Liver (tissue), 9 donors: ENCODE data around the gene BLID. TPM values are rescaled to one million over a fixed set of nuclear protein-coding genes. Genes with fewer than 3 reads are reported as not detected.

ENCODE experiments used
- DNase-seq: peaks from one replicate; pipeline ENCODE4 v3.0.0-alpha.2; 2017; ENCODE audit warnings: low spot score
- H3K27ac ChIP-seq, 2 donors: one replicate each; pipeline ENCODE4 v1.7.0; 2013; ENCODE audit warnings: inconsistent platforms in 2 of 2, low read length in 2 of 2, control low read depth in 1 of 2, low read depth in 1 of 2, mild to moderate bottlenecking in 1 of 2
- H3K27me3 ChIP-seq, 4 donors: one replicate each; pipeline versions ENCODE4 v1.6.1 to v1.7.0; 2013; ENCODE audit warnings: low read length in 3 of 4, inconsistent platforms in 1 of 4, mild to moderate bottlenecking in 1 of 4, moderate library complexity in 1 of 4; ENCODE audit not compliant: control insufficient read depth in 4 of 4, insufficient read depth in 4 of 4
- H3K36me3 ChIP-seq, 4 donors: one replicate each; pipeline versions ENCODE4 v1.6.1 to v1.7.0; 2013; ENCODE audit warnings: low read length in 3 of 4, mild to moderate bottlenecking in 3 of 4, low read depth in 1 of 4, moderate library complexity in 1 of 4; ENCODE audit not compliant: control insufficient read depth in 4 of 4, insufficient read depth in 3 of 4
- H3K4me1 ChIP-seq, 4 donors: one replicate each; pipeline versions ENCODE4 v1.6.1 to v1.7.0; 2013; ENCODE audit warnings: low read length in 3 of 4, mild to moderate bottlenecking in 3 of 4, moderate library complexity in 1 of 4; ENCODE audit not compliant: control insufficient read depth in 4 of 4, insufficient read depth in 4 of 4
- H3K4me3 ChIP-seq, 3 donors: one replicate each; pipeline versions ENCODE4 v1.6.1 to v1.7.0; 2013; ENCODE audit warnings: low read length in 3 of 3, control low read depth in 1 of 3, low read depth in 1 of 3, mild to moderate bottlenecking in 1 of 3
- H3K9ac ChIP-seq, 2 donors: one replicate each; pipeline ENCODE4 v1.7.0; 2013; ENCODE audit warnings: low read length in 2 of 2, mild to moderate bottlenecking in 2 of 2, moderate library complexity in 2 of 2, control low read depth in 1 of 2, low read depth in 1 of 2
- H3K9me3 ChIP-seq, 4 donors: one replicate each; pipeline versions ENCODE4 v1.6.1 to v1.7.0; 2013; ENCODE audit warnings: low read length in 3 of 4; ENCODE audit not compliant: control insufficient read depth in 4 of 4
- ATF3 ChIP-seq: IDR thresholded peaks from 2 replicates; pipeline ENCODE4 v1.6.1; 2016; ENCODE audit warnings: antibody characterized with exemption
- CTCF ChIP-seq: fragments of 150-350 bp; IDR thresholded peaks from 2 replicates; pipeline ENCODE4 v1.5.1; 2017; ENCODE audit warnings: improper control_type of control experiment, low read depth, low read length; ENCODE audit not compliant: missing input control
- EGR1 ChIP-seq, 2 donors: IDR thresholded peaks; 2 replicates each; pipeline ENCODE4 v1.6.1; 2016 to 2018; ENCODE audit warnings: antibody characterized with exemption in 2 of 2, low read depth in 2 of 2
- FOXA1 ChIP-seq: IDR thresholded peaks from 2 replicates; pipeline ENCODE4 v1.6.1; 2016; ENCODE audit warnings: antibody characterized with exemption
- FOXA2 ChIP-seq: IDR thresholded peaks from 2 replicates; pipeline ENCODE4 v1.6.1; 2016; ENCODE audit warnings: antibody characterized with exemption
- GABPA ChIP-seq, 2 donors: IDR thresholded peaks in 1 of 2; conservative IDR thresholded peaks in 1 of 2; 2 replicates each; pipeline ENCODE4 v1.6.1; 2016; ENCODE audit warnings: antibody characterized with exemption in 2 of 2, mild to moderate bottlenecking in 1 of 2, moderate library complexity in 1 of 2
- HNF4A ChIP-seq, 2 donors: conservative IDR thresholded peaks; 2 replicates each; pipeline ENCODE4 v1.6.1; 2016; ENCODE audit warnings: antibody characterized with exemption in 2 of 2, mild to moderate bottlenecking in 2 of 2
- HNF4G ChIP-seq: IDR thresholded peaks from 2 replicates; pipeline ENCODE4 v1.6.1; 2016; ENCODE audit warnings: antibody characterized with exemption
- JUND ChIP-seq, 2 donors: IDR thresholded peaks; 2 replicates each; pipeline ENCODE4 v1.6.1; 2016; ENCODE audit warnings: antibody characterized with exemption in 2 of 2
- MAX ChIP-seq: IDR thresholded peaks from 2 replicates; pipeline ENCODE4 v1.6.1; 2016; ENCODE audit warnings: antibody characterized with exemption
- NR2F2 ChIP-seq: IDR thresholded peaks from 2 replicates; pipeline ENCODE4 v1.6.1; 2016; ENCODE audit warnings: antibody characterized with exemption
- RAD21 ChIP-seq, 2 donors: IDR thresholded peaks; 2 replicates each; pipeline ENCODE4 v1.6.1; 2016; ENCODE audit warnings: antibody characterized with exemption in 2 of 2, mild to moderate bottlenecking in 2 of 2
- REST ChIP-seq: IDR thresholded peaks from 2 replicates; pipeline ENCODE4 v1.6.1; 2016; ENCODE audit warnings: antibody characterized with exemption, mild to moderate bottlenecking
- RXRA ChIP-seq, 2 donors: IDR thresholded peaks; 2 replicates each; pipeline ENCODE4 v1.6.1; 2017 to 2018; ENCODE audit warnings: antibody characterized with exemption in 2 of 2, mild to moderate bottlenecking in 1 of 2
- SP1 ChIP-seq: IDR thresholded peaks from 2 replicates; pipeline ENCODE4 v1.6.1; 2018; ENCODE audit warnings: antibody characterized with exemption, mild to moderate bottlenecking
- TAF1 ChIP-seq: conservative IDR thresholded peaks from 2 replicates; pipeline ENCODE4 v1.6.1; 2016; ENCODE audit warnings: antibody characterized with exemption, mild to moderate bottlenecking
- YY1 ChIP-seq: IDR thresholded peaks from 2 replicates; pipeline ENCODE4 v1.6.1; 2016; ENCODE audit warnings: antibody characterized with exemption, mild to moderate bottlenecking
- ZBTB33 ChIP-seq: IDR thresholded peaks from 2 replicates; pipeline ENCODE4 v1.6.1; 2016; ENCODE audit warnings: antibody characterized with exemption
- WGBS: extraction: QIAGEN DNeasy Blood & Tissue Kit; methylation state at CpG from one replicate; pipeline ENCODE4 v1.1.7; 2013; 5-methylcytosine and 5-hydroxymethylcytosine counted together
- polyA plus RNA-seq, 2 donors: library from polyadenylated mRNA; stranded (reverse) in 1 of 2; unstranded in 1 of 2; fragments of 200-250 nt in 1 of 2; fragments of >200 nt in 1 of 2; fragmentation: Nextera tagmentation in 1 of 2; extraction: Ambion mirVana in 1 of 2; gene quantifications; one replicate each; pipeline versions ENCODE4 v1.2.1 to v1.2.3, GENCODE V29; 2013 to 2015
- total RNA-seq, 2 donors: library from RNA; depleted of rRNA; stranded (reverse); fragments of >200 nt; gene quantifications; one replicate each; pipeline ENCODE4 v1.2.3, GENCODE V29; 2014
- donor health status: healthy.
- donor health status: healthy.
- donor health status: healthy.
- donor health status: healthy.
- donor health status: healthy.

Gene BLID
- total and polyA plus RNA-seq, 4 donors: 0.18 to 0.84 (median 0.33) TPM; not detected in 1

- Histone ChIP-seq H3K4me1 (peaks cover 6 to 17% (median 9%) of the 10 kb centered on the region in 4 donors), H3K9ac (no peak overlapping the region), H3K9me3 (no peaks in the 10 kb centered on the region), H3K27me3 (no peaks in the 10 kb centered on the region), H3K4me3 (no peak overlapping the region), H3K27ac (no peak overlapping the region), H3K36me3 (no peaks in the 10 kb centered on the region)
- 72% methylated on average over 2 of the region's 2 CpGs for WGBS
- TF ChIP-seq GABPA (IDR thresholded peaks at IDR 0.05 in 1 of 2, conservative IDR thresholded peaks at IDR 0.05 in 1 of 2) (no peak), HNF4A (conservative IDR thresholded peaks at IDR 0.05) (peak; percentile 88 to 96), REST (no peak), JUND (IDR thresholded peaks at IDR 0.05) (peak; percentile 43 to 84), HNF4G (peak; percentile 45), MAX (peak; percentile 20), RXRA (IDR thresholded peaks at IDR 0.05) (peak; percentile 17 to 62), FOXA1 (no peak), CTCF (no peak), ZBTB33 (peak; percentile 28), YY1 (peak; percentile 60), NR2F2 (no peak), RAD21 (IDR thresholded peaks at IDR 0.05) (peak in 1 of 2 donors; percentile 15), FOXA2 (peak; percentile 13), TAF1 (no peak), ATF3 (no peak), SP1 (peak; percentile 45), EGR1 (IDR thresholded peaks at IDR 0.05; ENCODE audit: low read depth in 2 of 2) (no peak)
- no peak for DNase-seq
These were observed 24.5 kb upstream of the BLID start for GRCh38 chr11:122140500-122140899.

GRCh38 chr11:122139595-122139866 lies 23.5 kb upstream of the BLID start:
- no peak overlapping the region for H3K27ac ChIP-seq
- DNase-seq: no peak
- H3K9me3 ChIP-seq: no peaks in the 10 kb centered on the region
- peaks cover 6 to 17% (median 9%) of the 10 kb centered on the region in 4 donors for H3K4me1 ChIP-seq
- no peaks in the 10 kb centered on the region for H3K27me3 ChIP-seq
- no peaks in the 10 kb centered on the region for H3K36me3 ChIP-seq
- H3K4me3 ChIP-seq: no peak overlapping the region
- WGBS: 12% methylated on average over 1 of the region's 1 CpG
- H3K9ac ChIP-seq: no peak overlapping the region
- TF ChIP-seq FOXA1: no peak
- TF ChIP-seq NR2F2: no peak
- TF ChIP-seq SP1: no peak
- peak; percentile 85 for TF ChIP-seq FOXA2
- peak; percentile 33 for TF ChIP-seq ZBTB33
- no peak for TF ChIP-seq MAX
- TF ChIP-seq CTCF: no peak
- no peak for TF ChIP-seq TAF1
- TF ChIP-seq GABPA (IDR thresholded peaks at IDR 0.05 in 1 of 2, conservative IDR thresholded peaks at IDR 0.05 in 1 of 2): no peak
- TF ChIP-seq JUND (IDR thresholded peaks at IDR 0.05): peak in 1 of 2 donors; percentile 49
- no peak for TF ChIP-seq HNF4G
- TF ChIP-seq RAD21 (IDR thresholded peaks at IDR 0.05): no peak
- no peak for TF ChIP-seq ATF3
